K562 treated with DMSO at 1 percent for 4 hours (cell line): ENCODE data around the gene ZNF207. TPM values are rescaled to one million over a fixed set of nuclear protein-coding genes. Genes with fewer than 3 reads are reported as not detected.

ENCODE experiments used
- total RNA-seq: library from RNA; unstranded; fragments of 300-600 nt; gene quantifications from 2 replicates; pipeline ENCODE4 v1.2.3, GENCODE V29; 2022; ENCODE audit not compliant: insufficient read depth

Gene ZNF207
- 91.6 and 113 TPM in 2 replicates for total RNA-seq

GRCh38 chr17:32349854-32350665, at the start of gene ZNF207:
TSS of gene ZNF207 (plus strand) at chr17:32350157. CDS start at chr17:32350286, 129 bp downstream.

GRCh38 chr17:32341857-32342602, 7.9 kb upstream of the ZNF207 start, which contains the start of gene C17orf75:
TSS of gene C17orf75 (minus strand) at chr17:32342173. CDS start at chr17:32342139, 34 bp downstream.

Other genes starting within 250 kb of the ZNF207 start
- gene RHOT1, start 207.7 kb upstream of the ZNF207 start, total RNA-seq, result 18.5 and 20.0 TPM in 2 replicates
- not detected in 2 replicates for gene RHBDL3, start 84.3 kb upstream of the ZNF207 start, total RNA-seq
- gene C17orf75, start 8.0 kb upstream of the ZNF207 start, total RNA-seq, result 9.6 and 15.2 TPM in 2 replicates
- gene PSMD11, start 94.4 kb downstream of the ZNF207 start, total RNA-seq, result 37.8 and 45.3 TPM in 2 replicates
- gene CDK5R1, start 136.8 kb downstream of the ZNF207 start, total RNA-seq, result 2.9 and 4.2 TPM in 2 replicates